Gastroesophageal sphincter (tissue), 3 donors: ENCODE measurements around the gene ADPRHL1.

ENCODE experiments used
- EP300 ChIP-seq: sonication (generic); formaldehyde crosslinking; IDR thresholded peaks from one replicate; pipeline ENCODE4 v1.6.1; 2017; ENCODE audit warnings: antibody characterized with exemption, mild to moderate bottlenecking
- POLR2A ChIP-seq, 2 donors: fragments of 450-650 bp; IDR thresholded peaks; one replicate each; pipeline ENCODE4 v1.6.1; 2017; ENCODE audit warnings: antibody characterized with exemption in 2 of 2, mild to moderate bottlenecking in 2 of 2, moderate library complexity in 1 of 2
- POLR2AphosphoS5 ChIP-seq: sonication (generic); formaldehyde crosslinking; IDR thresholded peaks from one replicate; pipeline ENCODE4 v1.6.1; 2017; ENCODE audit warnings: antibody characterized with exemption
- TF ChIP-seq, protein P1 (sequence below), 4 experiments: fragments of 200-600 bp in 2 of 4; fragments of 450-650 bp in 2 of 4; sonication (generic) in 1 of 4; IDR thresholded peaks; one replicate each; pipeline ENCODE4 v1.5.1; 2017 to 2019; ENCODE audit warnings: antibody characterized with exemption in 4 of 4, mild to moderate bottlenecking in 2 of 4, moderate library complexity in 2 of 4

DNA sequence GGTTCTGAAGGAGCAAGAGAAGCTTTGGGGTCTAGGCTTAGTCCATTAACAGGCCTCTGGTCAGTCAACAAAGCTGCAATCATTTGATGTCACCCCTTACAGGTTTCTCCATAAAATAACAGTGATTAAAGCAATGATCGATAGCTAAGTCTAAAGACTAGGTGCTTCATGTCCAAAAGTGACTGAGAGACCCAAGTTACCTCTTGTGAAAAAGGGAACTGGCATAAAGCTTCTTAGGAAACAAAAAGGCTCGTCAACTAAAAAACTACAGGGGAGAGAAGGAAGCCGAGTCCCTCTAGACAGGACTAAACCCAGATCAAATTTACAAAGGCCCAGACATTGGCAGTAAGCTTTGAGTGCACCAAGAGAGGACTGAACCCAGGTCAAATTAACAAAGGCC is 35.0 kb upstream of the ADPRHL1 start:
- TF ChIP-seq, protein P1, sequence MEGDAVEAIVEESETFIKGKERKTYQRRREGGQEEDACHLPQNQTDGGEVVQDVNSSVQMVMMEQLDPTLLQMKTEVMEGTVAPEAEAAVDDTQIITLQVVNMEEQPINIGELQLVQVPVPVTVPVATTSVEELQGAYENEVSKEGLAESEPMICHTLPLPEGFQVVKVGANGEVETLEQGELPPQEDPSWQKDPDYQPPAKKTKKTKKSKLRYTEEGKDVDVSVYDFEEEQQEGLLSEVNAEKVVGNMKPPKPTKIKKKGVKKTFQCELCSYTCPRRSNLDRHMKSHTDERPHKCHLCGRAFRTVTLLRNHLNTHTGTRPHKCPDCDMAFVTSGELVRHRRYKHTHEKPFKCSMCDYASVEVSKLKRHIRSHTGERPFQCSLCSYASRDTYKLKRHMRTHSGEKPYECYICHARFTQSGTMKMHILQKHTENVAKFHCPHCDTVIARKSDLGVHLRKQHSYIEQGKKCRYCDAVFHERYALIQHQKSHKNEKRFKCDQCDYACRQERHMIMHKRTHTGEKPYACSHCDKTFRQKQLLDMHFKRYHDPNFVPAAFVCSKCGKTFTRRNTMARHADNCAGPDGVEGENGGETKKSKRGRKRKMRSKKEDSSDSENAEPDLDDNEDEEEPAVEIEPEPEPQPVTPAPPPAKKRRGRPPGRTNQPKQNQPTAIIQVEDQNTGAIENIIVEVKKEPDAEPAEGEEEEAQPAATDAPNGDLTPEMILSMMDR (IDR thresholded peaks at IDR 0.05): no peak
- TF ChIP-seq EP300: no peak
- TF ChIP-seq POLR2AphosphoS5: no peak
- no peak for TF ChIP-seq POLR2A (IDR thresholded peaks at IDR 0.05)
